T-cell (primary cell): ENCODE results near the gene TAAR6. TPM values are rescaled to one million over a fixed set of nuclear protein-coding genes. Genes with fewer than 3 reads are reported as not detected.
"Not testable (repeated sequence)": the region's sequence is repeated elsewhere in the genome, so short reads cannot be mapped to it uniquely, and the experiment has no call there.

ENCODE experiments used
- ATAC-seq, 4 experiments: fragments of 200-7000 bp in 3 of 4; fragments of 150-1000 bp in 1 of 4; cut with Tn5 transposase; replicated peaks in 1 of 4; 1 replicate in 3 of 4; 2 replicates in 1 of 4; pipeline ENCODE4 v1.10.0; 2021; ENCODE audit warnings: moderate library complexity in 3 of 4, mild to moderate bottlenecking in 2 of 4, moderate number of reproducible peaks in 1 of 4
- CTCF ChIA-PET, 2 donors: fragments of 300-600 bp; sonication (Branson Sonifier 250); formaldehyde crosslinking; loops; one replicate each; lab custom pipeline; 2022; ENCODE audit warnings: antibody characterized with exemption in 2 of 2; lab: Charles Lee
- POLR2A ChIA-PET, 2 donors: fragments of 300-600 bp; sonication (Branson Sonifier 250); formaldehyde crosslinking; loops; one replicate each; lab custom pipeline; 2022; ENCODE audit warnings: antibody characterized with exemption in 2 of 2; lab: Charles Lee
- DNase-seq, 35 experiments: peaks; one replicate each; pipeline versions ENCODE4 v3.0.0 to v3.0.0-alpha.2; 2013 to 2023
- H3K27ac ChIP-seq: one replicate; pipeline ENCODE4 v1.5.1; 2013; ENCODE audit warnings: low read length
- H3K27me3 ChIP-seq, 2 experiments: replicated peaks in 1 of 2; 1 replicate in 1 of 2; 2 replicates in 1 of 2; pipeline versions ENCODE4 v1.6.1 to v1.7.0; 2013; ENCODE audit warnings: low read length in 1 of 2, mixed read lengths in 1 of 2; ENCODE audit not compliant: control insufficient read depth in 2 of 2, insufficient read depth in 2 of 2; ENCODE audit errors: extremely low read depth in 1 of 2
- H3K36me3 ChIP-seq, 2 donors: 1 replicate in 1 of 2; 2 replicates in 1 of 2; pipeline versions ENCODE4 v1.6.1 to v1.7.0; 2013; ENCODE audit warnings: low read length in 1 of 2; ENCODE audit not compliant: control insufficient read depth in 2 of 2, insufficient read depth in 1 of 2; ENCODE audit errors: extremely low read depth in 1 of 2
- H3K4me1 ChIP-seq, 2 experiments: 1 replicate in 1 of 2; 2 replicates in 1 of 2; pipeline versions ENCODE4 v1.6.1 to v1.7.0; 2013; ENCODE audit warnings: low read length in 2 of 2, mixed read lengths in 1 of 2; ENCODE audit not compliant: insufficient read depth in 2 of 2, control insufficient read depth in 1 of 2; ENCODE audit errors: extremely low read depth in 1 of 2
- H3K4me3 ChIP-seq, 2 donors: 1 replicate in 1 of 2; 2 replicates in 1 of 2; pipeline versions ENCODE4 v1.5.1 to v1.7.0; 2013; ENCODE audit warnings: mild to moderate bottlenecking in 2 of 2, low read length in 1 of 2, moderate library complexity in 1 of 2; ENCODE audit not compliant: control insufficient read depth in 1 of 2; ENCODE audit errors: extremely low read depth in 1 of 2
- H3K9me3 ChIP-seq: 2 replicates; pipeline ENCODE4 v1.7.0; 2013
- H3K27ac Mint-ChIP-seq, 2 donors: one replicate each; pipeline ENCODE4 v1.8.0; 2020 to 2021; ENCODE audit warnings: mild to moderate bottlenecking in 2 of 2, mixed read lengths in 2 of 2
- H3K27me3 Mint-ChIP-seq, 2 donors: one replicate each; pipeline ENCODE4 v1.8.0; 2021 to 2022; ENCODE audit warnings: mixed read lengths in 2 of 2
- H3K36me3 Mint-ChIP-seq: one replicate; pipeline ENCODE4 v1.8.0; 2021; ENCODE audit warnings: mixed read lengths
- H3K4me1 Mint-ChIP-seq, 3 donors: one replicate each; pipeline ENCODE4 v1.8.0; 2020 to 2022; ENCODE audit warnings: mixed read lengths in 3 of 3, mild to moderate bottlenecking in 1 of 3
- H3K4me3 Mint-ChIP-seq, 3 donors: one replicate each; pipeline ENCODE4 v1.8.0; 2020 to 2022; ENCODE audit warnings: mild to moderate bottlenecking in 3 of 3, mixed read lengths in 3 of 3, moderate library complexity in 3 of 3
- H3K9me3 Mint-ChIP-seq, 3 donors: one replicate each; pipeline ENCODE4 v1.8.0; 2020 to 2022; ENCODE audit warnings: mixed read lengths in 3 of 3
- WGBS: methylation state at CpG from one replicate; pipeline ENCODE4 v1.1.5; 2013; ENCODE audit warnings: missing lambda C conversion rate; ENCODE audit not compliant: insufficient coverage; 5-methylcytosine and 5-hydroxymethylcytosine counted together
- total RNA-seq, 35 experiments: library from RNA in 6 of 35; stranded (reverse) in 6 of 35; fragments of 120-200 nt in 1 of 35; gene quantifications; one replicate each; pipeline versions ENCODE4 v1.2.1 to v1.2.4 and lab custom pipeline; 2013 to 2026

The TAAR6 gene
- total RNA-seq, 5 donors from 2014 or later (not counting 1 experiment from before 2014, with no cell fraction given) = not detected

GRCh38 chr6:132592855-132593254, 22.7 kb downstream of the TAAR6 start:
- H3K4me3 Mint-ChIP-seq = no peak overlapping the region
- Histone ChIP-seq H3K9me3 (no peaks in the 10 kb centered on the region), H3K4me1 (no peaks in the 10 kb centered on the region), H3K27ac (no peak overlapping the region), H3K36me3 (no peaks in the 10 kb centered on the region), H3K27me3 (no peaks in the 10 kb centered on the region), H3K4me3 (no peak overlapping the region)
- peaks cover 17 to 20% of the 10 kb centered on the region in 2 donors for H3K27me3 Mint-ChIP-seq
- POLR2A ChIA-PET = no interaction called here
- H3K9me3 Mint-ChIP-seq = no peaks in the 10 kb centered on the region
- no peak overlapping the region for H3K27ac Mint-ChIP-seq
- no peak for ATAC-seq
- no peak for DNase-seq
- CTCF ChIA-PET = interaction anchor here in 1 of 2 donors (0.6 kb wide), 1 partner anchor 11 kb away, joined by 6 read pairs; no protein-coding TSS in a partner anchor
- no peaks in the 10 kb centered on the region for H3K4me1 Mint-ChIP-seq
- H3K36me3 Mint-ChIP-seq = no peaks in the 10 kb centered on the region
- 31% methylated on average over 2 of the region's 2 CpGs for WGBS

GRCh38 chr6:132596201-132596600, 26.1 kb downstream of the TAAR6 start:
- DNase-seq (no peak), ATAC-seq (no peak)
- Histone ChIP-seq H3K4me1 (no peaks in the 10 kb centered on the region), H3K9me3 (no peaks in the 10 kb centered on the region), H3K27ac (no peak overlapping the region), H3K36me3 (no peaks in the 10 kb centered on the region), H3K27me3 (peaks cover 0 to 4% of the 10 kb centered on the region in 2 experiments), H3K4me3 (no peak overlapping the region)
- 40% methylated on average over 2 of the region's 6 CpGs for WGBS
- Mint-ChIP-seq H3K9me3 (no peaks in the 10 kb centered on the region), H3K27me3 (peaks cover 23 to 28% of the 10 kb centered on the region in 2 donors), H3K4me3 (no peak overlapping the region), H3K4me1 (no peaks in the 10 kb centered on the region), H3K27ac (no peak overlapping the region), H3K36me3 (no peaks in the 10 kb centered on the region)
- CTCF ChIA-PET = interaction anchor here in 1 of 2 donors (0.6 kb wide), 1 partner anchor 37 kb away, joined by 3 read pairs; no protein-coding TSS in a partner anchor
- POLR2A ChIA-PET = no interaction called here

DNA sequence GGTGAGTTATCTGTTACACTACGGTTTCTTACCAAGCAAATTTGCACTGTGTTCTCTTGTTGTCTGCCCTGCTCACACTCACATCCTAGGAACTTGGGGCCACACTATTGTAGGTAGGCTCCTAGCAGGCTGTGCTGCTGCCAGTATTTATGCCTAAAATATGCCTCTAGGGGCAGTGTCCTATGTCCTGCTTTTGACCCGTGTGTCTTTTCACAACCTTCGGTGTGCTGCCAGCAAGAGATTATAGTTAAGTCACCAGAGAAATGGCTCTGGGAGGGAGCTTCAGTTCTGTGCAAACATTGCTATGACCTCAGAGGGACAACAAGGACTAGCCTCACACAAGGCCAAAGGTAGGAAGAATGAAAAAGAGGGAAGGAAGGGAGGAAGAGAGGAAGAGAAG, 28.4 kb downstream of the TAAR6 start:
- H3K27ac Mint-ChIP-seq = no peak overlapping the region
- H3K4me3 Mint-ChIP-seq = no peak overlapping the region
- ChIA-PET CTCF (interaction anchor here (0.6 to 0.7 kb wide), 2 partner anchors 95 to 412 kb away, joined by 4 to 6 read pairs; no protein-coding TSS in a partner anchor), POLR2A (interaction anchor here in 1 of 2 donors (0.6 kb wide), 1 partner anchor 221 kb away, joined by 3 read pairs; no protein-coding TSS in a partner anchor)
- Histone ChIP-seq H3K36me3 (no peaks in the 10 kb centered on the region), H3K4me1 (no peaks in the 10 kb centered on the region), H3K4me3 (no peak overlapping the region), H3K27ac (no peak overlapping the region), H3K9me3 (no peaks in the 10 kb centered on the region), H3K27me3 (peaks cover 0 to 6% of the 10 kb centered on the region in 2 experiments)
- H3K27me3 Mint-ChIP-seq = peaks cover 16 to 24% of the 10 kb centered on the region in 2 donors
- 53% methylated on average over 2 of the region's 3 CpGs for WGBS
- no peaks in the 10 kb centered on the region for H3K4me1 Mint-ChIP-seq
- ATAC-seq = no peak
- no peaks in the 10 kb centered on the region for H3K36me3 Mint-ChIP-seq
- DNase-seq = no peak
- no peaks in the 10 kb centered on the region for H3K9me3 Mint-ChIP-seq

- H3K9me3 ChIP-seq, H3K4me1 ChIP-seq, H3K4me1 Mint-ChIP-seq, H3K27ac ChIP-seq, H3K27ac Mint-ChIP-seq, H3K9me3 Mint-ChIP-seq, H3K27me3 ChIP-seq, POLR2A ChIA-PET, ATAC-seq, H3K36me3 Mint-ChIP-seq, H3K36me3 ChIP-seq, CTCF ChIA-PET, H3K4me3 ChIP-seq, DNase-seq, H3K4me3 Mint-ChIP-seq: not testable (repeated sequence)
- H3K27me3 Mint-ChIP-seq = peaks cover 18 to 20% of the 10 kb centered on the region in 2 donors
Measured at GRCh38 chr6:132600900-132601299, 30.8 kb downstream of the TAAR6 start.

DNA sequence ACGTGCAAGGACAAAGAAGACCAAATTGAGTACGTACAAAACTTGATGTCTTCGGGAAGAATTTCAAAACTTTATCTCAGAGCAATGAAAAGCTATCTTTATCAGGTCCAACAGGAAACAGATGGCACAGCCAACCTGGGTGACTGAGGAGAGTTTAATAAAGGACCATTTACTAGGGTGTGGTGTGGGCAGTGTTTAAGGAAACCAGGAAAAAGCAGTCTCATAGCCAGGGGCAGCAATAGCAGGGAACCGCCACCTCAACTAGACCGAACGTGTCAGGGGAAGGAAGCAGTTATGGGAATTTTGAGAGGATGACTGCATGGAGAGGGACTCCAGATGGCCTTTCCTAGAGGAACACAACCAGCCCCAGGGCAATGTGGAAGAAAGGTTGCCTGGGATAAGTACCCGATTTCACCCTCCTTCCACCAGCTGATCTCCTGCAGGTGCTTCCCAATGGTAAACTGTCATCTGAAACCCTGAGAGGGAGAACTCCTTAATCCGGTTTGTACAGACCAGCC, 34.6 kb downstream of the TAAR6 start:
- Mint-ChIP-seq H3K27me3 (peaks cover 5 to 14% of the 10 kb centered on the region in 2 donors), H3K36me3 (no peaks in the 10 kb centered on the region), H3K4me1 (no peaks in the 10 kb centered on the region), H3K4me3 (no peak overlapping the region), H3K27ac (no peak overlapping the region), H3K9me3 (no peaks in the 10 kb centered on the region)
- no peak overlapping the region for H3K4me3 ChIP-seq
- no peaks in the 10 kb centered on the region for H3K9me3 ChIP-seq
- no peaks in the 10 kb centered on the region for H3K4me1 ChIP-seq
- no peaks in the 10 kb centered on the region for H3K36me3 ChIP-seq
- ATAC-seq (no peak), DNase-seq (no peak)
- peaks cover 0 to 6% of the 10 kb centered on the region in 2 experiments for H3K27me3 ChIP-seq
- WGBS = 87% methylated on average over 3 of the region's 8 CpGs
- H3K27ac ChIP-seq = no peak overlapping the region
- CTCF ChIA-PET = no interaction called here
- POLR2A ChIA-PET = no interaction called here

DNA sequence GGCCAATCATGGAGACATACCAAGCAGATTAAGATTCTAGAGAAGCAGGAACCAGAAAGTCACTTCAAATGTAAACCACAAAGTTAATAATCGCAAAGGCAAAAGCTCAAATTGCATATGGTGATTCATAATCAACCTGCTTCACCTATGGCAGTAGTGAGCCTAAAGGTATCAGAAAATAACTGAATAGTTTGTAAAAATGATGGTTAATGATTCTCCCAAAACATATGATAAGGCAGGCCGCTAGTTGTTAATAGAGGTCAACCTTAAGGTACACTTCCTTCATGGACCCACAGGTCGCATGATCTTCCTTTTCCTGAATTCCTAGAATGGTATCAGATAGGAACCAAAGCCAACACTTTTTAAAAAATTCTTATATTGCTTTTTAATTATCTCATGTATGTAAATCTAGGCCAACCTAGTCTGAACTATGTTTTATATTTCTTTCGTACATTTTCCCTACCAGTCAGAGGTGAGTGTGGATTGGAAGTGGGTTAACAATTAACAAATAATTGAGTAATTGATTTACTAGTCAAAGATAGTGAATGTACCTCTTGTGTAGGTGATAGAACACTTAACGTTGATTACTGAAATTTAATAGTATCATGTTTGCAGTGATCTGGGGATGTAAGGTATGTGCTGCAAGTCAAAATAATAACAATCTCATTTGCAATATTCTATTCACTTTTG, 37.6 kb downstream of the TAAR6 start:
- Mint-ChIP-seq H3K4me1 (peaks cover 0 to 6% (median 0%) of the 10 kb centered on the region in 3 donors), H3K36me3 (no peaks in the 10 kb centered on the region), H3K27me3 (peaks cover 0 to 9% of the 10 kb centered on the region in 2 donors), H3K4me3 (no peak overlapping the region), H3K9me3 (no peaks in the 10 kb centered on the region), H3K27ac (no peak overlapping the region)
- Histone ChIP-seq H3K27ac (no peak overlapping the region), H3K4me1 (no peaks in the 10 kb centered on the region), H3K36me3 (no peaks in the 10 kb centered on the region), H3K9me3 (no peaks in the 10 kb centered on the region), H3K27me3 (no peaks in the 10 kb centered on the region), H3K4me3 (no peak overlapping the region)
- no peak for ATAC-seq
- no CpG with 5 or more reads among the region's 5 CpGs for WGBS
- POLR2A ChIA-PET = no interaction called here
- CTCF ChIA-PET = no interaction called here
- DNase-seq = no peak
